ENCODE measurements around the gene NUP93.

- TF ChIP-seq BHLHE40 (IDR thresholded peaks at IDR 0.05; ENCODE audit: borderline replicate concordance) (no peak), SUZ12 (IDR thresholded peaks at IDR 0.05) (no peak)
Observed at GRCh38 chr16:56744996-56745640, 15.2 kb downstream of the NUP93 start.

Measured in HEK293T (cell line).